ENCODE results near the gene CRISPLD2.

CRISPLD2 gene

GRCh38 chr16:84876873-84877606 lies 57.3 kb downstream of the CRISPLD2 start:
- no peak for DNase-seq

GRCh38 chr16:84878770-84879169 lies 59.0 kb downstream of the CRISPLD2 start:
- TF ChIP-seq POLR2A (IDR thresholded peaks at IDR 0.05; ENCODE audit: low read length) (no peak), GATA1 (IDR thresholded peaks at IDR 0.05; ENCODE audit: low read depth, low read length) (no peak)
- no peak for DNase-seq

More at GRCh38 chr16:84876873-84877606, 57.3 kb downstream of the CRISPLD2 start:
- TF ChIP-seq POLR2A (IDR thresholded peaks at IDR 0.05; ENCODE audit: low read length), result no peak
- no peak for TF ChIP-seq GATA1 (IDR thresholded peaks at IDR 0.05; ENCODE audit: low read depth, low read length)

GRCh38 chr16:84879569-84880487 lies 60.0 kb downstream of the CRISPLD2 start:
- TF ChIP-seq POLR2A (IDR thresholded peaks at IDR 0.05; ENCODE audit: low read length) (no peak), GATA1 (IDR thresholded peaks at IDR 0.05; ENCODE audit: low read depth, low read length) (no peak)
- no peak for DNase-seq

GRCh38 chr16:84881702-84882521 lies 62.1 kb downstream of the CRISPLD2 start:
- no peak for DNase-seq
- TF ChIP-seq GATA1 (IDR thresholded peaks at IDR 0.05; ENCODE audit: low read depth, low read length) (no peak), POLR2A (IDR thresholded peaks at IDR 0.05; ENCODE audit: low read length) (no peak)

- TF ChIP-seq GATA1 (IDR thresholded peaks at IDR 0.05; ENCODE audit: low read depth, low read length) (no peak), POLR2A (IDR thresholded peaks at IDR 0.05; ENCODE audit: low read length) (no peak)
- no peak for DNase-seq
Observed at GRCh38 chr16:84883301-84883700, 63.5 kb downstream of the CRISPLD2 start.

GRCh38 chr16:84884246-84884595 lies 64.4 kb downstream of the CRISPLD2 start:
- TF ChIP-seq POLR2A (IDR thresholded peaks at IDR 0.05; ENCODE audit: low read length) (no peak), GATA1 (IDR thresholded peaks at IDR 0.05; ENCODE audit: low read depth, low read length) (no peak)

GRCh38 chr16:84884596-84885341 lies 65.0 kb downstream of the CRISPLD2 start:
- TF ChIP-seq POLR2A (IDR thresholded peaks at IDR 0.05; ENCODE audit: low read length) (no peak), GATA1 (IDR thresholded peaks at IDR 0.05; ENCODE audit: low read depth, low read length) (no peak)
- DNase-seq, result no peak

More at GRCh38 chr16:84884246-84884595, 64.4 kb downstream of the CRISPLD2 start:
- DNase-seq, result no peak

- DNase-seq, result no peak
- no peak for TF ChIP-seq GATA1 (IDR thresholded peaks at IDR 0.05; ENCODE audit: low read depth, low read length)
- no peak for TF ChIP-seq POLR2A (IDR thresholded peaks at IDR 0.05; ENCODE audit: low read length)
Observed at GRCh38 chr16:84885342-84885910, 65.6 kb downstream of the CRISPLD2 start.

GRCh38 chr16:84886497-84887090 lies 66.8 kb downstream of the CRISPLD2 start:
- DNase-seq, result no peak
- TF ChIP-seq GATA1 (IDR thresholded peaks at IDR 0.05; ENCODE audit: low read depth, low read length), result no peak
- TF ChIP-seq POLR2A (IDR thresholded peaks at IDR 0.05; ENCODE audit: low read length), result no peak

- DNase-seq, result no peak
- TF ChIP-seq GATA1 (IDR thresholded peaks at IDR 0.05; ENCODE audit: low read depth, low read length), result no peak
Observed at GRCh38 chr16:84887207-84887606, 67.4 kb downstream of the CRISPLD2 start.

GRCh38 chr16:84888450-84888849 lies 68.7 kb downstream of the CRISPLD2 start:
- DNase-seq, result no peak
- TF ChIP-seq POLR2A (IDR thresholded peaks at IDR 0.05; ENCODE audit: low read length) (no peak), GATA1 (IDR thresholded peaks at IDR 0.05; ENCODE audit: low read depth, low read length) (no peak)

GRCh38 chr16:84889066-84889465 lies 69.3 kb downstream of the CRISPLD2 start:
- no peak for TF ChIP-seq GATA1 (IDR thresholded peaks at IDR 0.05; ENCODE audit: low read depth, low read length)
- TF ChIP-seq POLR2A (IDR thresholded peaks at IDR 0.05; ENCODE audit: low read length), result no peak

More at GRCh38 chr16:84889066-84889465, 69.3 kb downstream of the CRISPLD2 start:
- DNase-seq, result no peak

Data from erythroblast (primary cell).